Stimulated activated CD8-positive, alpha-beta memory T cell treated with anti-CD3 and anti-CD28 coated beads, Interleukin-7, amount 100 ng/mL, for 24 hours (primary cell): Measurements from ENCODE around the gene FAM107A.

Experiments used
- DNase-seq: peaks from one replicate; pipeline ENCODE4 v3.0.0-alpha.2; 2020; ENCODE audit warnings: low read depth

The FAM107A gene

DNA sequence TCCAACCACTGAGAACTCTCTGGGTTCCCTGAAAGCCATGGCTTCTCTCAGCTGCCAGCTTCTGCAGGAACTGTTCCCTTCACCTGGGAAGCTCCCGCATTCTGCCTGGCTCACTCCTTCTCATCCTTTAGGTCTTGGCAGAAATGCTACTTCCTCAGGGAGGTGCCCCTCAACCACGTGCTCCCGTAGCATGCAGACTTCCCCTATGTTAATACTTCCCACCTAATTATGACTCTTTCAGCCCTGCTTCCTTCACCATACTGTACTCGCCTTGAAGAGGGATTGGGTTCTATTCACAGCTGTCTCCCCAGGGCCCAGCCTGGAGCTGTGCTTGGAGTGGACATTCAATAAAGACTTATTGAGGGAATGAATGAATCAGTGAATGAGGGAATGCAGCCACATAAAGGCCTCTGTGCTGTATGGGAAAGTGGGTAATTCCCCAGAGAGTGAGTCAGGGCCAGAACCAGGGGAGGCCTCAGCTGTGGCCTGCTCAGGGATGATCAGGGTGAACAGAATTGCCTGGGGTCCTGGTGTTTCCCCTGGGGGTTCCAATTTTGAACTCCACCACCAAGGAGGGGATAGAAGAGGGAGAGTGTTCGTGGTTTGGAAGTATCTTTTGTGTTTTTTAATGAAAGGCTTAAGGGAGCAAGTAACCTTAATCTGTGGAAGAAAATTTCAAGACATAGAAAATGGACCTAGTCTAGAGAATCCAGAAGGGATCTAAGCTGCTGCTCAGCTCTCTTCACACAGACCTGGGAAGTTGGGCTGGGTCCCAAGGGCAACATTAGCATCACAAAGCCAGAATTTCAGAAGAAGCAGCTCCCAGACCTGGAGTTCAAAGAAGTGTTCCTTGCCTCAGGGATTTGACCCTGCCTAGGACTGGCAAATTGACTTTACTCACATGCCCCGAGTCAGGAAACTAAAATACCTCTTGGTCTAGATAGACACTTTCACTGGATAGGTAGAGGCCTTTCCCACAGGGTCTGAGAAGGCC, 14.6 kb upstream of the FAM107A start:
- DNase-seq = no peak

DNA sequence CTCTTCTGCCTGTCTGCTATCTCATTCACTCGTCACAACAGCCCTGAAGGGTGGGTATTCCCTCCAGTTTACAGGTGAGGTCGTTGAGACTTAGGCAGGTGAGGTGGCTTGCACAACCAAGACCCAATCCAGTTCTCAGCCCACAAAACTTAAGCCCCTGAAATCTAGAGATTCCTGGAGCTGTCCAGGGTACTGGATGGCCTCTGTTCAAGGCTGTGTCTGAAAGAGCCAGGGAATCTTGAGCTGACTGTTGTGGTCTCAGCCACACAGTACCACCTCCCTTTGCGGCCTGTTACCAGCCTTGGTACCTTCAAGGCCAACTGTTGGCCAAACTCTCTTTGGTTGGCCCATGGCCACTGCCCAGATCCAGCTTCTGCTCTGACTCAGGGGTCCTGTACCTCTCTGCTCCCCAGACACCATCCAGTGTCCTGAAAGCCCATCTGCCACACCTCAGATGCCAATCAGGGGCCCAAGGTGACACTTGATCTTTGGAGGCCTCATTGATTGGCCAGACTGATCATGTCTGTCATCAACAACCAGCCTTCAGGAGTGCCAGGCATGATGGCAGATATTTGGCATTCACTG, 10.9 kb upstream of the FAM107A start:
- DNase-seq = no peak

DNA sequence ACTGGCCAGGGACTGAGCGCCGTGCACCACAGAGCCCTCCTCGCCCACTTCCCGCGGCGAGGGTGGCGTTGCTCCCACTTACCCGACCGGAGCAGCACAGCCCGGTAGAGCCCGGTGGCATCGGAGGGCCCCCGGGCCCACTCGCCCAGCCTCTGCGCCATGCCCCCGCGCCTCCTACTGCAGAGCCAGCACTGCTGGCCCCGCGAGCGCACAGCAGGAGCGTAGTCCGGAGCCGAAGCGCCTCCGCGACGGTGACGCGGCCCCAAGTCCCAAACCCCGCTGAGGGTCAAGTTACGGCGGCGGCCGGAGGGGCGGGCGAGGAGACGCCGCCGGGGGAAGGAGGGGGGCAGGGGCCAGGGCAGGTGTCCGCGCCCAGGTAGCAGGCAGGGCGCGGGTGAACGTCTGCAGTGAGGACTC, 9.6 kb upstream of the FAM107A start:
- DNase-seq = no peak

DNA sequence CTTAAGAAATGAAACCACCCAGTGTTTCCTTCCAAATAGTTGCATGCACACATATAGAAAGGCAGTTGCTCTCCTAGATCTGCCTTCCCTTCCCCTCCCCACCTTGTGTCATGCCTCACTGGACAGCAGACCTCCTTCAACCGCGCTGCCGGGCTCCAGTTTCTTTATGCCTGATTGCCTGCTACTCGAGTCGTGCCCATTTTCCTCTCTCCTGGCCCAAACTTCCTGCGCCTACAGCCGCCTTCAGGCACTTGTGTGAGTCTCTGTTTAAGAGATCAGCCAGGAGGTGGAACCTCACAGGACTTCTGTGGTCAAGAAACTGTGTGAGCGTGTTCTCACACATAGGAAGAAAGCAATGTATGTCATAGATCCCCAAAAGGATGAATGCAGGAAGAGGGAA, 8.8 kb upstream of the FAM107A start:
- no peak for DNase-seq

DNA sequence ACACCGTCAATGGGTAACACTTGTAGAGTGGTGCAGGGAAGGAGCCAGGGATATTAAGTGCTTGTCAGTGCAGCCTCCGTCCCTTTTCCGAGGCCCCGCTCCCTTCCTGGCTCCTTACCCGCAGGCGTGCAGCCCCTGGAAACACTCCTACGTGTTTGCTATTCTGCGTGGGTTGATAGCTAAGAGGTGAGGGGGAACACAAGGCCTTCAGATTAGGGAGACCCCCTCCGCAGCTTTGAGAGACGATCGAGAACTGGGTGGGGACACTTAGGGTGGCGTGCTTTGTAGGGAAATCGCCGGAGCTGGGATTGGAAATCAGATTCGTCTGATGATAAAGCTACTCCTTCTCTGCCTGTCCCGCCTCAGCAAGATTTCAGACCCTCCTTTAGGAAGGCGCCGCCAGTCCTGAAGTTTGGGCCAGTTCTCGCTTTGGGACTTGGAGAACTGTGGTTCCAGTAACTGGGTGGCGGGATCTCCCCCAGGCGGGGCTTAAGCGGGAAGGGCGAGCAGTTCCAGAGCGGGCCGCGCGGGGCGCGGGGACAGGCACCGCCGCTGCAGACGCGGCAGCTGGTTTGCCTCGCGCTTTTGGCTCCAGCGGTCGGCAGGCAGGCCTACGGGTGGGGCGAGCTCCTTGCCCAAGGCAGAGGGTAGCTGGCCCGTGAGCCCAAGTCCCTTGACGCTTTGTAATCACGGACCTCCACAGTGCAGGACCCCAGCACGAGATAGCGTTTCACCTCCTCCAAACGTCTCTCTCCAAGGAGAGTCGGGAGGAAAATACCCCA, 8.0 kb upstream of the FAM107A start:
- DNase-seq = peak; percentile 23

DNA sequence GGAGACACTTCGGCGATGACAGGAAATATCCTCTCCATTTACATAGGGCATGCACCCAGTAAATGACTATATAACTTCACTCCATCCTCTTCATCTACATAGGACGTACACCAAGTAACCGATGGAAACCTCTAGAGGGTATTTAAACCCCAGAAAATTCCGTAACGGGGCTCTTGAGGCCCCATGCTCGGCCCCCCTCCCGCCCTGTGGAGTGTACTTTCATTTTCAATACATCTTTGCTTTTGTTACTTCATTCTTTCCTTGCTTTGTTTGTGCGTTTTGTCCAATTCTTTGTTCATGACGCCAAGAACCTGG, 7.5 kb upstream of the FAM107A start:
- no peak for DNase-seq

DNA sequence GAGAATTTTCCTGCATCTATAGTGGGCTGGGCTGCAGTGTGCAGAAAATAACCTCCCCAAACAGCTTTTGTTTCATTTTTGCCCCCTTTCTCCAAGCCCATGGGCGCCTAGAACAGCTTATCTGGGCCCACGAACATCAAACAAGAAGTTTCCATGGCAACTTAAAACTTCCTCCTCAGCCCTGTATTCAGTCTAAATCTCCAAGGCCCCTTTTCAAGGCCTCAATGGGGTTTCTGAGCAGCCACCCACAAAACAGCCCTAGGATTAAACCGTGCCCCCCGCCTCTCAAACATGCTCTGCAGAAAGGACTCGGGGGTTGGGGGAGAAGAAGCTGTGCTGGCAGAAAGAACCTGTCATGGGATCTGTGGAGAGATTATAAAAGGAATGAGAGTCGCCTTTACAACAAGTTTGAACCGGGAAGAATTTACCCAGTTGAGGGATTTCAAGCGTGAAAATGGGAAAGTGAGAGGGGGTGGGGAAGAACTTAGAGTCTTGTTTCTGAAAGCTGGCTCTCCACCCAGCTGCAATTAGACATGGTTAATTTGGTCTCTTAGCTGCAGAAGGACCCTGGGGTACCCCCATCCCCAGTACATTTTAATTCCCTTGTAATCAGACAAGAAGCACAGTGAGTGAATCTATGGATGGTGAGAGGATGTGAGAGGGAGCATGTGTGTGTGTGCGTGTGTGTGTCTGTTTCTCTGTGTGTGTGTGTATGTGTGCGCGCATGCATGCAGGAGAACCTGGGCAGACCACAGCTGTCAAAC, 4.3 kb upstream of the FAM107A start:
- no peak for DNase-seq

DNA sequence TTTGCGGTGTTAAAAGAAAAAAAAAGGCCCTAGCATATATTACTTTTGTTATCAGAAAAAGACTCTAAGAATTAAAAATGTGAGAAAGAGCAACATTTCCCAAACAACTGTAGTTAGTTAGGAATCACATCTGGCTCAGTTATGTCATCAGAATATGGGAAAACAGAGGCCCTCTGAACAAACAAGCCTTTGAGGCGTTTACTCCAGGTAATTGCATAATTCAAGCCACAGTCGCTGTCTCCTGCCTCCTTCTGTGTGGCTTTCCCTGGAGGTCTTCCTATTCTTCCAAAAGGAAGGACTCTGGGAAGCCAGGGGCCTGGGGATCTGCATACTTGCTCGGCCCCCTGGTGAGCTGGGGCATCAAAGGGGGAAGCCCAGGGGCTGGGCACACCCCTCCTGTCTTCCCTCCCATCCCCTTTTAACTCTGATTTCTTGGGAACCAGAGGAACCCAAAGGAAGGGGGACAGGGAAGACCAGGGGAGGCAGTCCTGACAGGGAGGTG, 3.7 kb upstream of the FAM107A start:
- DNase-seq = no peak

DNA sequence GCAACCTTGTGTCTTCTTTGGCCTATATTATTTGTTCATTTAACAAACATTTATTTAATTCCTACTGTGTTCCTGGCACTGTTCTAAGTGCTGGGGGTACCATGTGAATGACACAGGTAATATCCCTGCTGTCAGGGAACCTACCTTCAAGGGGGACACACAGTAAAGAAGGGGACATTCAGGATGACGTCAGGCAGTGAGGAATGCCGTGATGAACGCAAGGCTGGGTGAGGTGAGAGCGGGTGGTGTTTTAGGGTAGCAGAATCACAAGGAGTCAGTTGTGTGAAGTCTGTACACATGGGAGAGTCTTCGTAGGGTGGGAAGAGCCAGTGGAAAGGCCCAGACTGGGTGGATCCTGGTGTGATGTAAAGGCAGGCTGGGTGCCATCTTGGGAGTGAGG, 1.7 kb upstream of the FAM107A start:
- no peak for DNase-seq

DNA sequence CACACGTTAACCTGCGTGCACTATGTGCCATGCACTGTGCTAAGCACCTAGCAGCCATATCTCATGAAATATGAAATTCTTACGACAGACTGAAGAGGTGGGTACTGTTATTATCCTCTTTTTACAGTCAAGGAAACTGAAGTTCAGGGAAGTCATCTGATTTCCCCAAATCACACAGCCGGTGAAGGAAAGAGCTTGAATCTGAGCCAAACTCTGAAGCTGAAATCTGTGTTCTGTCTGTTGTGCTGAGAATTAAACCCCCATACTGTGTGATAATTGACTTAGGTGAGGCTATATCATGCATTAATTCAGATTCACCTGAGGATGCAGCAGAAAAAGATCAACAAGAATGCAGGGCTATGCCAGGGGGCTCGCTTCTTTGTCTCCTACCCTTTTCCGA, 475 bp downstream of the FAM107A start:
- no peak for DNase-seq

DNA sequence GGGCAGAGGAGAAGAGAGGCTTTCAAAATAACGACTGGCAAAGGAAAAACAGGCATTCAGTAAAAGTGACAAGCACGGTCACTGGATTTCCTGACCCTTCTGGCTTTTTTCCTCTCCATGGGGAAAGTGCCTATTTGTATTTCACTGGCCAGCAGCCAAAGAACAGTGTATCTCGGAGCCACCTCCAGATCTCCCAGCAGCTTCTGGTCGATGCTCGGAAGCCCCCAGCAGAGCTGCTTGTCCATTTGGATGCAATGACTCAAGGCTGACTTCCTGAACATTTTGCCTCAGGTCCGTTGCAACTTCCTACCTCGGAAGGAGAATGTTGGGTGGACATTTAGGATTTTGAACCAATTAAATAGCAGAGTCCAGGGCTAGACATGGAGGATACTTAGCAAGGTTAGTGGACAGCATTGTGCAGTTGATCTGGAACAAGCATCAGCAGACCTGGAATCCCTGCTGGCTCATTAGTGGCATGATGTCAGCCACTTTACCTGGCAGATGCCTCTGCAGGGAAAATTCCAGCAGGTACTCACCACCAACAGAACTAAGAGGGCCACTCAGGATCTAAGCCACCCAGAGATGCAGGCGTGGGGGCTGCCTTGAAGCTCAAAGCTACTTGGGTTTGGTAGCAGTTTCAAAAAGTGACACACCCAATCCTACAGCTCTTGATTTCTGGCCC, 1.1 kb downstream of the FAM107A start:
- no peak for DNase-seq

DNA sequence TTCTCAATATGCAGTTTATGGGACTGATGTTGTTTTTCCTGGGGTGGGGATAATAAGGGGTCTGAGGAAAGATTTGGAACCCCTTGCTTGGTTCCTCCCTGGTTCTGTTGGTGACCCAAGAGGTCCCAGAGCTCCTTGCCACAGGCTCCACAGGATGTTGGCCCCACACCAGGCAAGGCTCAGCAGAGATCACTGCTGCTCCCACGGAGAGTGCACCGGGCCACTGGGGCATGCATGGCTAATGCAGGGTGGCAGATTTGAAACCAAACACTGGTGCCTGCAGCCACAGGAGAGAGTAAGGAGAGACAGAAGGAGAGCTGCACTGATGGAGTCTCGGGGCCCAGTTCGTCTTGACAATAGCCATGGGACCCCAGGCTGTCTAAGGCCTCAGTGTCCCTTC, 2.5 kb downstream of the FAM107A start:
- no peak for DNase-seq

DNA sequence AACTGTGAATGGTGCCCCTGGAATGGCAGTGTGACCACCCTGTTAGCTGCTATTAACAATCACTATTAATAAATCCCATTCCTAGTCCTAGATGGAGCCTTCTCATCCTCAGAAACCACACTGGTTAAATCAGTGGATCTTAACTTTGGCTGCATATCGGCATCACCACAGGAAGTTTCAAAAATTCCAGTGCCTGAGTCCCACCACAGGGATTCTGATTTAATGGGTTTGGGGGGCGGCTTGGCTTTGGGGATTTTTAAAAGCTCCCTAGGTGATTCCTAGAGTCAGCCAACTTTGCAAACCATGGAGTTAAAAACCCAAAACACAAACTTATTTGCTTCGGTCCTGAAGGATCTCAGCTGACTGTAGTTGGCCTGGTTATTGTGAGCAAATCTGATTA, 3.1 kb downstream of the FAM107A start:
- no peak for DNase-seq

DNA sequence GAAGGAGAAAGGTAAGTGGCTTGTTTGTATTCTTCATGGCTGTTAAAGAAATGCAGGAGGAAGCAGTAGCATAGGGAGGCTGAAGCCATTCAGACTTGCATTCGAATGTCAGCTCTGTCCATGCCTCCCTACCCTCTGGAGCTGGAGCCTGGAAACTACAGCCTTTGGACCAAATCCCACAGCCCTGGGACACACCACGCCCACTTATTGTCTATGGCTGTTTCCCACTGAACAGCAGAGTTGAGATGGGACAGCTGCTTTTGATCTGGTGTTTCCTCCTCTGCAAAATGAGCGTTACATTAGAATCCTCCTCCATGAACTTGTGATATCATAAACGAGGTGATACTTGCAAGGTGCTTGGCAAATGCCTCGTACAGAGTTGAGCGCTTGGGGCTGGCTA, 3.6 kb downstream of the FAM107A start:
- no peak for DNase-seq

DNA sequence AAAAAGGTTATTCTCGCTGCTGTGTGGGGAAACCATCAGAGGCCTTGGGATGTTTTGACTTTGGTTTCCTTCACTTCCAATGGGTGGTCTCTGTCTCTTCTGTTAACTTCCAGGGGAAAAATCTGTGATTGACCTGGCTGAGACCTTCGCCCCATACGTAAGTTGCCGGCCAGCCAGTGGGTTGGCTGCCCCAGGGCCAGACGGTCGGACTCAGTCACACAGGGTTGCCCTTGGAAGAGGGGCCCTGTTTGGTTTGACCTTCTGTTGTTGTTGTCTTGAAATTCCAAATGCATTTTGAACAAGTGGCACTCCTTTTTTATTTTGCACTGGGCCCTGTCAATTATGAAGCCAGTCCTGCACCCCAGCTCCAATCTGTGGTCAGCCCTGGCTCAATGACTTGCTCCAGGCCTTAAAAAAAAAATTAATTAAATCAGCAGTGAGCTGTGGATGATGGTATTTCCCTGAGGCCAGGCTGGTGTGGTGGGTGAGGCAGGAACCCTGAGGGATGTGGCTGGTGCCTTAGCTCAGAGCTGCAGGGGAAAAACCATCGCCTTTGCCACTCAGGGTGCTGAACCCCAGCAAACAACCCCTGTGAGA, 4.5 kb downstream of the FAM107A start:
- DNase-seq = no peak

DNA sequence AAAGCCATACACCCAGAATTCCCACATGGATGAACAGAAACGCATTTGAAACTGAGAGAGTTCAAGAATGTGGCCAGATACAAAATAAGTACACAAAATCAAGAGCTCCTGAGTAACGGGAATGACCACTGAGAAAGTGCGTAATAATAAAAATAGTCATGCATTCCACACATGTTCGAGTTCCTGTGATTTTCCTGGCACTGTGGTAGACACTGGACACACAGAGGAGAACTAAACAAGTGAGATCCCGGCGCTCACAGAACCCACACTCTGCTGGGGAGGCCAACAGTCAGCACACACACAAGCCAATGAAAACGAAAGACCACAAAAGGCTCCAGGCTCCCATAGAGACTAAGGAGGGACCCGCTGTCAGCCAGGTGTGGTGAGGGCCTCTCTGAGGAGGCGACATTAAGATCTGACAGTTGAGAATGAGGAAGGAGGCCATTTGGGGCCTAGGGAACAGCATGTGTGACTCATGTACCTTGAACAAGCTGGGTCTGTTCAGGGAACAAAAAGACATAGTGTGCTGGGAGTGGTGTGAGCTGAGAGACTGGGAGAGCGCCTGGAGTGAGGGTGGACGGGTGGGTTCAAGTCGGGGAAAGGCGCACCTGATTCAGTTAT, 5.1 kb downstream of the FAM107A start:
- no peak for DNase-seq

DNA sequence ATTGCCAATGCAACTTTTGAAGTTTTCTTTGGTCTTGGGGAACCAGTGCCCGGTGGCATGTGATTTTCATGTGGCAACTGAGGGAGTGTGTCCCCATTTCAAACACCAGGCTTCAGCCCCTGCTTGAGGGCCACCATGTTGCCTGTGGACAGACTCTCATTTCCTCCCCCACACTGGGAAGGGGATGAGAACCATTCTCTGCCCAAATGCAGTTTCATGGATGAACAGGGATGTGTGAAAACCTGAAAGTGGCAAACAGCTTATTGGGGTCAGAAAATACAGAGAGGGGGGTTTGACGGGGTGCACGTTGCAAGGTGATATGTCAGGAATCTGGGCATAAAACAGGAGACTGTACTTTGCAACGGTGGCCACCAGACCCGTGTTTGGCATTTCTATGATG, 6.3 kb downstream of the FAM107A start:
- DNase-seq = no peak

DNA sequence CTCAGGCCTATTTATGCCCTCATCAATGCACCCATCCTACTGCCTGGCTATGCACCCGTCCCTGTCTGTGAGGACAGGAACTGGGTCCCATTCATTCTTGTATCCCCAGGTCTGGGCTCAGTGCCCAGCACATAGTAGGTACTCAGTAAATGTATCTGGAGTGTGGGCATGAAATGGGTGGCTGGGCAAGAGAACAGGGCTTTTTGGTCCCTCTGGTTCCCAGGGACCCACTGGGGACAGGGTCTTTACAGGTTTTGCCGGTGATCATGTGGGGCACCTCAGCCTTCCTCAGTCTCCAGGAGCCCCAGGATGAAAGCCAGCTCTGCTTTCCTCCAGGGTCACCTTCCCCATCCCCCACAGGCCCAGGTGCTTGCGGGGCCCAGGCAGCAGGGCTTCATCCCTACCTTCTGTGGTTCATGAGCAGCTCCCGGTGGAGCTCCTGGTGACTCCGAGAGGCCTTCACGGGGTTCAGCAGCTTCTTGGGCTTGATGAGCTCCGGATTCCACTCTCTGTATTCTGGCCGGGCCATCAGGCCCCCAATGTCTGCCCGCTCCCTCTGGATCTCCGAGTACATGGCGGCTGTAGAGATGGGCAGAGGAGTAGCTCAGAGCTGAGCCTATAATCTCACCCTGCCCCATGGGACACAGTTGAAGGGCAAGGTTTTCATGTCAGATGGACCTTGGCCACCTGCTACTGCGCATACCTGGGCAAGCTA, 7.7 kb downstream of the FAM107A start:
- no peak for DNase-seq

DNA sequence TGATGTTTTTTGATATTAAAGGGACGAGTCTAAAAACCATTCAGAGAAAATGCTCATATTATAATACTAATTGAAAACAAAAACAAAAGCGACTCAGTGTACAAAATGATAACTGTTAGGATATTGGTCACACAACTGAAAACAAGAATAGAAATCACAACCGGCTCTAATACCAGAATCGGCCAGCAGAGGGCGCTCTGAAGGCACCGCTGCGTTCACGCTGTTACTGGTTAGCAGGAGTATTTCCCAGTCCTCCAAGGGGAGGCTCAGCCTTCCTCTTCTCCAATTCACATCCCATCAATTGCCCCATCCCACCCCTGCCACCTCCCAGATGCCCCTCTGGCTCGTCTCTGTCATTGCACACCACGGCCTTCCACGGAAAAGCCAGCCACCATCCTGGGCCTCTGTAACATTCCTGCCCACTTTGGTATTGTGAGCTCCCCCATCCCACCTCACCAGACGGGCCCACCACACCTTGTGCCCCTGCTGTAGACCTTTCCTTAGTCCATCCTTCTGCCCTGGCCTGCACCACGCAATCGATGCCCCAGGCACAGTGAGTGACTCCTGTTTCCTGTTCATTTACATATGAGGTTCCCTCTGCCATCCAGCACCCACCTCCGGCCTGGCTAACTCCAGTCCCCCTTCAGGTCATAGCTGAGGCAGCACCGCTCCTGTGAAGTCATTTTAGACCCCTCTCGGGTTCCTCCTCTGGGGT, 8.5 kb downstream of the FAM107A start:
- peak; percentile 76 for DNase-seq

DNA sequence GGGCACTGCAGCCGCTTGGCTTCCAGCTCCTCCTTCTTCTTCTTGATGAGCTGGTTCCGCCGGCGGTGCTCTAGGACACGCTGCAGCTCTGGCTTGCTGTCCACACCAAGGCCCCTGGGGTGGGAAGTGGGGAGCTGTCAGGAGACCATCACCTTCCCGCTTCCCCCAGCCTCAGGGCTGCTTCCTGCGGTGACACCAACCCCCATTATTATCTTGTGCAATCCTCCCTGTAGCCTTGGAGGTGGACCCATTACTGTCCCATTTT, 10.0 kb downstream of the FAM107A start:
- no peak for DNase-seq
